Caco-2 (cell line): Measurements from ENCODE around the gene MRPS10. TPM values are rescaled to one million over a fixed set of nuclear protein-coding genes. Genes with fewer than 3 reads are reported as not detected.

Experiments
- BruUV-seq: library from RNA; stranded (reverse); fragments of 400-500 nt; replicated peaks from 2 replicates; lab custom pipeline; 2021; lab: Mats Ljungman, UMichigan
- CTCF ChIA-PET: fragments of 300-600 bp; sonication (Branson Sonifier 250); formaldehyde crosslinking; loops from one replicate; lab custom pipeline; 2022; ENCODE audit warnings: antibody characterized with exemption; lab: Charles Lee
- POLR2A ChIA-PET: fragments of 300-600 bp; sonication (Branson Sonifier 250); formaldehyde crosslinking; loops from one replicate; lab custom pipeline; 2022; ENCODE audit warnings: antibody characterized with exemption; lab: Charles Lee
- DNase-seq, 2 experiments: peaks; one replicate each; pipeline versions ENCODE4 v3.0.0 to v3.0.0-alpha.2; 2020 to 2022
- H3K27me3 ChIP-seq: replicated peaks from 2 replicates; pipeline ENCODE4 v1.6.0; 2011; ENCODE audit warnings: low read length; ENCODE audit not compliant: control insufficient read depth, insufficient read depth
- H3K36me3 ChIP-seq: 2 replicates; pipeline ENCODE4 v1.5.1; 2011; ENCODE audit warnings: low read length; ENCODE audit not compliant: control insufficient read depth, insufficient read depth
- H3K4me1 ChIP-seq: fragments of 250-450 bp; sonication (Bioruptor Pico); 2 replicates; pipeline ENCODE4 v1.5.1; 2020; ENCODE audit warnings: mild to moderate bottlenecking
- H3K4me3 ChIP-seq: 2 replicates; pipeline ENCODE4 v1.5.1; 2011; ENCODE audit warnings: low read depth, mild to moderate bottlenecking, control low read depth, low read length
- H3K9me3 ChIP-seq: fragments of 250-450 bp; sonication (Bioruptor Pico); 2 replicates; pipeline ENCODE4 v1.5.1; 2020; ENCODE audit warnings: mild to moderate bottlenecking, moderate library complexity
- H3K27ac Mint-ChIP-seq: one replicate; pipeline ENCODE4 v1.8.0; 2022; ENCODE audit warnings: mixed read lengths; ENCODE audit not compliant: unreplicated experiment
- H3K27me3 Mint-ChIP-seq: one replicate; pipeline ENCODE4 v1.8.0; 2022; ENCODE audit warnings: mixed read lengths; ENCODE audit not compliant: insufficient read depth, unreplicated experiment
- H3K36me3 Mint-ChIP-seq: one replicate; pipeline ENCODE4 v1.8.0; 2022; ENCODE audit warnings: mild to moderate bottlenecking, mixed read lengths; ENCODE audit not compliant: insufficient read depth, unreplicated experiment
- H3K4me1 Mint-ChIP-seq: one replicate; pipeline ENCODE4 v1.8.0; 2022; ENCODE audit warnings: low read depth, mixed read lengths; ENCODE audit not compliant: unreplicated experiment
- H3K4me3 Mint-ChIP-seq: one replicate; pipeline ENCODE4 v1.8.0; 2022; ENCODE audit warnings: mild to moderate bottlenecking, moderate library complexity, mixed read lengths; ENCODE audit not compliant: unreplicated experiment
- H3K9me3 Mint-ChIP-seq: one replicate; pipeline ENCODE4 v1.8.0; 2022; ENCODE audit warnings: mixed read lengths; ENCODE audit not compliant: unreplicated experiment
- intact Hi-C: fragments of 100-400 bp; cut with micrococcal nuclease; formaldehyde crosslinking; loops from one replicate; pipeline ENCODE4 v1.10.0; 2022; ENCODE audit not compliant: unreplicated experiment
- total RNA-seq: library from RNA; stranded (reverse); gene quantifications from 2 replicates; pipeline ENCODE4 v1.2.3, GENCODE V29; 2022
- TF ChIP-seq, protein P1 (sequence below), 2 experiments: fragments of 200-600 bp in 1 of 2; IDR thresholded peaks; 1 replicate in 1 of 2; 2 replicates in 1 of 2; pipeline versions ENCODE4 v1.5.1 to v1.8.0; 2011 to 2022; ENCODE audit warnings: antibody characterized with exemption in 1 of 2, control low read depth in 1 of 2, inconsistent platforms in 1 of 2, low read depth in 1 of 2, low read length in 1 of 2, mild to moderate bottlenecking in 1 of 2, moderate library complexity in 1 of 2; ENCODE audit not compliant: insufficient read depth in 1 of 2, severe bottlenecking in 1 of 2, unreplicated experiment in 1 of 2

The MRPS10 gene
- total RNA-seq, 1 experiment from 2014 or later = 38.6 TPM

DNA sequence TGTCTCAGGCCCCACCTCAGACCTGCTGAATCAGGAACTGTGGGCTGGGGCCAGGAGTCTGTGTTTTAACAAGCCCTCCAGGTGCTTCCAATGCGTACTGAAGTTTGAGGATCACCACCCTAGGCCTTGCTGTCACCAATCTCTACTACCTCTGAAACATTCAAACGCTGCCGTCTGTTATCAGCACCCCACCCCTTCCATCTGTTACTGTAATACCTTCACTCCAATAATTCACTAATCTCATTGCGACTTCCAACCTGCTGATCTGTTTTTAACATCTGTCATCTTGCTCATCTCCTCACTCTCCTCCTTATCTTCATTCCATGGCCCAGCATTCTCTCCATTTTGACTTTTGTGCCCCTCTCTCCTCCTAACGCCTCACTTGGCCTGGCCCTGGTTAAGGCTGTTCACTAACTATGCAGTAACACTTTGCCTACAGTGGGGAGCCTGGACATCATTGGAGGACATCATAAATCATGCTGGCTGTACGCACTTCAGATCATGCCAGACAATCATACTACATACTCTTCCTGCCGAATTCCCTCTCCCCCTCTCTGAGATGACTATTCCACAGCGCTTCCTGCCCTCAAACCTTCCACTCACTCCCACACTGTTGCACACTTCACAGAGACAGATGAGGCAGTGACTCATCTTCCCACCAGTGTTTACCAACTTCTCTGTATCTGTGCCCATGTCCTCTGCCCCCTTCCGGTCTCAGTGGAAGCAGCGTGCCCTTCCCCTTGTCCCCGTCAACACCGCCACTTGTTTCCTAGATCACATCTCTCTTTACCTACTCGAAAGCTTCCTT, 19.9 kb downstream of the MRPS10 start:
- CTCF ChIA-PET = no interaction called here
- H3K4me3 Mint-ChIP-seq = no peak overlapping the region

DNA sequence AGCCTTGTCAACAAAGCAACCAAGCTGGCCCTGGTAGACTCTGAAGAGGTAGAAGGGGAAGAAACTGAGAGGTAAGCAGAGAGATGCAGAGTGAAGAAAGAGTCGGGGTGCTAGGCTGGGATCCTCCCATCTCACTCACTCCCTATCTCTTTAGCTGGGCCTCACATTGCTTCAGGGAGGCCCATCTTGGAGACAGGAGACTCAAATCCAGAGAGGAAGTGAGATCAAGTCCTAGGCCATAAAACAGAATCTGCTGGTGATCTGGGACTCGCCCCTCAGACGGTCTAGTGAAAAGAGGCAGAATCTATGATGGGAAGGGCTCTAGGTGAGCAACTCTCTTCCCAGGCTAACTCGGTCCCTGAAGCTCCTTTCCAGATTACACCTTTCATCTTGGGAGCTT, 22.2 kb downstream of the MRPS10 start:
- Histone ChIP-seq H3K36me3 (peaks cover 2% of the 10 kb centered on the region), H3K9me3 (no peaks in the 10 kb centered on the region), H3K4me3 (no peak overlapping the region), H3K27me3 (no peaks in the 10 kb centered on the region), H3K4me1 (peaks cover 8% of the 10 kb centered on the region; the same call in 1 of the 2 replicates)
- Mint-ChIP-seq H3K9me3 (peaks cover 10% of the 10 kb centered on the region), H3K27ac (no peak overlapping the region), H3K36me3 (no peaks in the 10 kb centered on the region), H3K27me3 (no peaks in the 10 kb centered on the region), H3K4me1 (peaks cover 8% of the 10 kb centered on the region), H3K4me3 (no peak overlapping the region)
- BruUV-seq = no TSS peak
- CTCF ChIA-PET = interaction anchor here (0.8 to 1.2 kb wide), 2 partner anchors 19 to 27 kb away, joined by 3 to 4 read pairs; no protein-coding TSS in a partner anchor
- POLR2A ChIA-PET = no interaction called here
- intact Hi-C loops = no loop called here
- TF ChIP-seq, protein P1, sequence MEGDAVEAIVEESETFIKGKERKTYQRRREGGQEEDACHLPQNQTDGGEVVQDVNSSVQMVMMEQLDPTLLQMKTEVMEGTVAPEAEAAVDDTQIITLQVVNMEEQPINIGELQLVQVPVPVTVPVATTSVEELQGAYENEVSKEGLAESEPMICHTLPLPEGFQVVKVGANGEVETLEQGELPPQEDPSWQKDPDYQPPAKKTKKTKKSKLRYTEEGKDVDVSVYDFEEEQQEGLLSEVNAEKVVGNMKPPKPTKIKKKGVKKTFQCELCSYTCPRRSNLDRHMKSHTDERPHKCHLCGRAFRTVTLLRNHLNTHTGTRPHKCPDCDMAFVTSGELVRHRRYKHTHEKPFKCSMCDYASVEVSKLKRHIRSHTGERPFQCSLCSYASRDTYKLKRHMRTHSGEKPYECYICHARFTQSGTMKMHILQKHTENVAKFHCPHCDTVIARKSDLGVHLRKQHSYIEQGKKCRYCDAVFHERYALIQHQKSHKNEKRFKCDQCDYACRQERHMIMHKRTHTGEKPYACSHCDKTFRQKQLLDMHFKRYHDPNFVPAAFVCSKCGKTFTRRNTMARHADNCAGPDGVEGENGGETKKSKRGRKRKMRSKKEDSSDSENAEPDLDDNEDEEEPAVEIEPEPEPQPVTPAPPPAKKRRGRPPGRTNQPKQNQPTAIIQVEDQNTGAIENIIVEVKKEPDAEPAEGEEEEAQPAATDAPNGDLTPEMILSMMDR (IDR thresholded peaks at IDR 0.05; ENCODE audit: insufficient read depth in 1 of 2, low read depth in 1 of 2, low read length in 1 of 2, severe bottlenecking in 1 of 2, unreplicated experiment in 1 of 2) = no peak
- no peak for DNase-seq

More for the DNA sequence above, 19.9 kb downstream of the MRPS10 start:
- intact Hi-C loops = no loop called here
- H3K4me3 ChIP-seq = no peak overlapping the region
- H3K27ac Mint-ChIP-seq = no peak overlapping the region
- H3K9me3 ChIP-seq = no peaks in the 10 kb centered on the region
- TF ChIP-seq, protein P1 (IDR thresholded peaks at IDR 0.05; ENCODE audit: insufficient read depth in 1 of 2, low read depth in 1 of 2, low read length in 1 of 2, severe bottlenecking in 1 of 2, unreplicated experiment in 1 of 2) = no peak
- peaks cover 18% of the 10 kb centered on the region for H3K4me1 Mint-ChIP-seq
- H3K36me3 Mint-ChIP-seq = no peaks in the 10 kb centered on the region
- no peak for DNase-seq
- H3K4me1 ChIP-seq = peaks cover 10% of the 10 kb centered on the region; the same call in 1 of the 2 replicates
- peaks cover 2% of the 10 kb centered on the region for H3K36me3 ChIP-seq
- POLR2A ChIA-PET = no interaction called here
- H3K9me3 Mint-ChIP-seq = peaks cover 10% of the 10 kb centered on the region
- no peaks in the 10 kb centered on the region for H3K27me3 Mint-ChIP-seq
- no peaks in the 10 kb centered on the region for H3K27me3 ChIP-seq
- no TSS peak for BruUV-seq

DNA sequence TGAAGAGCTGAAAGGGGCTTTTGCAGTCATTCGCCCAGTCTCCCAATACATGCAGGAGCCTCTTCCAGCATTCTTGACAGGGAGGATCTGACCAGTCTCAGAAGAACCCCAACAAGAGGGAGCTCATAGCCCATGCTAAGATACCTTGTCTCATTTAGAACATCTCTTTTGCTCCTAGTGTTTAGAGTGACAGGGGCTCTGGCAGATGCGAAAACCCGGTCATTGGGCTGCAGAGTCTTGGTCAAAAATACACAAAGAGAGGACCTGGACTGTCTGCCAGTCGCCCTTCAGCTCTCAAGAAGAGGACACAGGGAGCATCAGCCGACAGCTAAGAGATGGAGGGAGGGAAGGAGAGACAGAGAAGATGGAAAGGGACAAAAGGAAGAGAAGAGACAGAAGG, 23.6 kb downstream of the MRPS10 start:
- Mint-ChIP-seq H3K4me1 (no peaks in the 10 kb centered on the region), H3K27ac (no peak overlapping the region), H3K36me3 (no peaks in the 10 kb centered on the region), H3K4me3 (no peak overlapping the region), H3K27me3 (no peaks in the 10 kb centered on the region), H3K9me3 (no peaks in the 10 kb centered on the region)
- Histone ChIP-seq H3K9me3 (no peaks in the 10 kb centered on the region), H3K4me3 (no peak overlapping the region), H3K27me3 (no peaks in the 10 kb centered on the region), H3K4me1 (0 out of 2 replicates have a peak, but pooled peaks cover 2% of the 10 kb centered on the region), H3K36me3 (peaks cover 2% of the 10 kb centered on the region)
- TF ChIP-seq, protein P1 (IDR thresholded peaks at IDR 0.05; ENCODE audit: insufficient read depth in 1 of 2, low read depth in 1 of 2, low read length in 1 of 2, severe bottlenecking in 1 of 2, unreplicated experiment in 1 of 2) = no peak
- ChIA-PET CTCF (interaction anchor here (1.2 kb wide), 1 partner anchor 21 kb away, joined by 4 read pairs; no protein-coding TSS in a partner anchor), POLR2A (interaction anchor here (0.5 to 0.6 kb wide), 2 partner anchors 33 to 51 kb away, joined by 3 to 5 read pairs; partner anchors contain the start of gene C6orf132)
- no TSS peak for BruUV-seq
- intact Hi-C loops = no loop called here
- DNase-seq = no peak
